Mucosa of descending colon (tissue), 3 donors: ENCODE results near the gene MCL1. TPM values are rescaled to one million over a fixed set of nuclear protein-coding genes. Genes with fewer than 3 reads are reported as not detected.
"Not testable (repeated sequence)": the region's sequence is repeated elsewhere in the genome, so short reads cannot be mapped to it uniquely, and the experiment has no call there.

ENCODE experiments used
- ATAC-seq: fragments of 200-7000 bp; cut with Tn5 transposase; one replicate; pipeline ENCODE4 v1.9.1; 2020; ENCODE audit warnings: mild to moderate bottlenecking, moderate library complexity
- DNase-seq, 3 donors: peaks; one replicate each; pipeline ENCODE4 v3.0.0-alpha.2; 2020
- H3K36me3 ChIP-seq: fragments of 200-600 bp; one replicate; pipeline ENCODE4 v1.8.0; 2021; ENCODE audit warnings: low read depth, mild to moderate bottlenecking
- H3K4me1 ChIP-seq: fragments of 200-600 bp; one replicate; pipeline ENCODE4 v1.8.0; 2021; ENCODE audit warnings: low read depth, mild to moderate bottlenecking
- H3K4me3 ChIP-seq: fragments of 200-600 bp; one replicate; pipeline ENCODE4 v1.8.0; 2021; ENCODE audit warnings: mild to moderate bottlenecking
- H3K9me3 ChIP-seq: fragments of 200-600 bp; one replicate; pipeline ENCODE4 v1.8.0; 2021; ENCODE audit warnings: mild to moderate bottlenecking
- CTCF ChIP-seq: fragments of 200-600 bp; IDR thresholded peaks from one replicate; pipeline ENCODE4 v1.8.0; 2022; ENCODE audit warnings: antibody characterized with exemption, mild to moderate bottlenecking
- intact Hi-C, 2 donors: fragments of 100-400 bp; cut with DNase I in 1 of 2; cut with micrococcal nuclease in 1 of 2; formaldehyde crosslinking; loops; one replicate each; pipeline versions ENCODE4 v1.11.0 to v1.11.1; 2022; cut with DNase I, micrococcal nuclease
- total RNA-seq, 3 donors: library from RNA; stranded (reverse); fragmentation: NEBNext Ultra II Directional in 2 of 3; extraction: Animal tissue kit (Norgen Biotek cat#: 25700) in 2 of 3; gene quantifications; one replicate each; pipeline versions ENCODE4 v1.2.1 to v1.2.4, GENCODE V29; 2021 to 2023
- donor health status: DM: no; HTN: no; CAD: no; lungs with moderate emphysema.
- donor health status: DM: no; HTN: no; CAD: no.
- donor health status: DM: no; HTN: yes; CAD: no.

MCL1 gene
- total RNA-seq, 3 donors from 2014 or later: 221 to 258 (median 236) TPM

GRCh38 chr1:150575518-150576366 is 3.7 kb downstream of the MCL1 start:
- DNase-seq (no peak), ATAC-seq (no peak)
- no peak for TF ChIP-seq CTCF
- intact Hi-C loops: loop anchor here in 1 of 2 donors (5.0 kb wide), 1 partner anchor 47 kb away; no protein-coding TSS in a partner anchor
- no peak overlapping the region for H3K4me3 ChIP-seq
- no peaks in the 10 kb centered on the region for H3K9me3 ChIP-seq
- H3K36me3 ChIP-seq: no peaks in the 10 kb centered on the region
- H3K4me1 ChIP-seq: peaks cover 33% of the 10 kb centered on the region

- no peak for ATAC-seq
- peaks cover 34% of the 10 kb centered on the region for H3K4me1 ChIP-seq
- H3K36me3 ChIP-seq: no peaks in the 10 kb centered on the region
- H3K4me3 ChIP-seq: no peak overlapping the region
- no peak for DNase-seq
- no peak for TF ChIP-seq CTCF
- no peaks in the 10 kb centered on the region for H3K9me3 ChIP-seq
- intact Hi-C loops: loop anchor here in 1 of 2 donors (5.0 kb wide), 1 partner anchor 47 kb away; no protein-coding TSS in a partner anchor
Measured at GRCh38 chr1:150575072-150575489, 4.3 kb downstream of the MCL1 start.

- Histone ChIP-seq H3K4me3 (no peak overlapping the region), H3K9me3 (no peaks in the 10 kb centered on the region), H3K4me1 (peaks cover 38% of the 10 kb centered on the region), H3K36me3 (no peaks in the 10 kb centered on the region)
- TF ChIP-seq CTCF: no peak
- intact Hi-C loops: loop anchor here in 1 of 2 donors (5.0 kb wide), 1 partner anchor 48 kb away; no protein-coding TSS in a partner anchor
- ATAC-seq (no peak), DNase-seq (no peak)
Measured at GRCh38 chr1:150574260-150575071, 4.9 kb downstream of the MCL1 start.

GRCh38 chr1:150573648-150574071 is 5.8 kb downstream of the MCL1 start:
- H3K9me3 ChIP-seq, ATAC-seq, H3K4me3 ChIP-seq, H3K36me3 ChIP-seq, intact Hi-C loops: not testable (repeated sequence)
- peaks cover 46% of the 10 kb centered on the region for H3K4me1 ChIP-seq
- DNase-seq: peak in 1 of 3 donors; percentile 49

GRCh38 chr1:150572918-150573647 is 6.3 kb downstream of the MCL1 start:
- Histone ChIP-seq H3K36me3 (no peaks in the 10 kb centered on the region), H3K9me3 (no peaks in the 10 kb centered on the region), H3K4me1 (peaks cover 52% of the 10 kb centered on the region), H3K4me3 (no peak overlapping the region)
- intact Hi-C loops: no loop called here
- DNase-seq (no peak), ATAC-seq (no peak)
- TF ChIP-seq CTCF: no peak
